GM23248 (cell line): ENCODE measurements around the gene GTPBP1.

Source experiments
- EZH2 ChIP-seq: fragments of 200-600 bp; sonication (generic); IDR thresholded peaks from 2 replicates; pipeline ENCODE4 v1.6.1; 2018; ENCODE audit warnings: antibody characterized with exemption, mild to moderate bottlenecking; ENCODE audit not compliant: insufficient read depth, poor library complexity, severe bottlenecking
- EZH2phosphoT487 ChIP-seq: fragments of 200-600 bp; sonication (generic); IDR thresholded peaks from 2 replicates; pipeline ENCODE4 v1.6.1; 2018; ENCODE audit warnings: antibody characterized with exemption, moderate library complexity, mild to moderate bottlenecking, low read depth; ENCODE audit not compliant: insufficient read depth

DNA sequence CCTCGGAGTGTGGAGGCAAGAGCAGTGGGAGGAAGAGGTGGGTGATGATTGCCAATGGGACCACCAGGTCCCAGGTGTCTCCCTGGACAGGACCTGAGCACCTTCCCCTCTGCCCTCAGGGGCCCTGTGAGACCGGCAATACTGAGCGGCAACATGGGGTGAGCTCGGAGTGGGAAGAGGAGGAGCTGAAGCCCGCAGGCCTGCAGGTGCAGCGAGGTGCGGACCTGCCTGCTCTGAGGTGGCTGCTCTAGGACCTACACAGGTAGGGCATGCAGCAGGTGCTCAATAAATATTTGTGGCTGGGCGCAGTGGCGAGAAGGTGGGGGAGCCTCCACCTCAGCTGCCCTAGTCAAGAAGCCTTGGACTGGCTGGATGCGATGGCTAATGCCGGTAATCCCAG is 62.3 kb downstream of the GTPBP1 start:
- TF ChIP-seq EZH2phosphoT487 (no peak), EZH2 (no peak)
